HEK293T (cell line): ENCODE data around the gene MRPL19.

Experiments used
- CTCF ChIA-PET: fragments of 350-600 bp; formaldehyde crosslinking; extraction: SDS; loops from one replicate; lab custom pipeline; 2021; ENCODE audit warnings: antibody characterized with exemption, inconsistent platforms; lab: Yijun Ruan, JAX
- POLR2A ChIA-PET: fragments of 350-600 bp; formaldehyde crosslinking; extraction: SDS; loops from one replicate; lab custom pipeline; 2020; ENCODE audit warnings: antibody characterized with exemption, inconsistent platforms; lab: Yijun Ruan, JAX
- DNase-seq: peaks from one replicate; pipeline ENCODE4 v3.0.0; 2012; ENCODE audit warnings: mixed read lengths; ENCODE audit errors: extremely low spot score
- ARNT ChIP-seq: fragments of 450-650 bp; IDR thresholded peaks from 2 replicates; pipeline ENCODE4 v1.6.1; 2017; ENCODE audit warnings: mild to moderate bottlenecking
- BHLHE40 ChIP-seq: fragments of 450-650 bp; IDR thresholded peaks from 2 replicates; pipeline ENCODE4 v1.6.1; 2016; ENCODE audit warnings: mild to moderate bottlenecking, moderate library complexity, borderline replicate concordance
- CTBP1 ChIP-seq: fragments of 450-650 bp; IDR thresholded peaks from 2 replicates; pipeline ENCODE4 v1.6.1; 2016; ENCODE audit warnings: borderline replicate concordance
- ELF4 ChIP-seq: fragments of 450-650 bp; IDR thresholded peaks from 2 replicates; pipeline ENCODE4 v1.6.1; 2017; ENCODE audit warnings: antibody characterized with exemption
- FOXA1 ChIP-seq: fragments of 450-650 bp; IDR thresholded peaks from 2 replicates; pipeline ENCODE4 v1.6.1; 2016; ENCODE audit warnings: mild to moderate bottlenecking
- FOXK2 ChIP-seq: fragments of 450-650 bp; IDR thresholded peaks from 2 replicates; pipeline ENCODE4 v1.6.1; 2016; ENCODE audit warnings: mild to moderate bottlenecking
- FOXM1 ChIP-seq: fragments of 450-650 bp; IDR thresholded peaks from 2 replicates; pipeline ENCODE4 v1.6.1; 2017; ENCODE audit warnings: mild to moderate bottlenecking, borderline replicate concordance
- HDGF ChIP-seq: fragments of 450-650 bp; IDR thresholded peaks from 2 replicates; pipeline ENCODE4 v1.6.1; 2017; ENCODE audit warnings: antibody characterized with exemption, borderline replicate concordance
- L3MBTL2 ChIP-seq: fragments of 450-650 bp; conservative IDR thresholded peaks from 2 replicates; pipeline ENCODE4 v1.6.1; 2016; ENCODE audit warnings: mild to moderate bottlenecking
- LEF1 ChIP-seq: fragments of 450-650 bp; IDR thresholded peaks from 2 replicates; pipeline ENCODE4 v1.6.1; 2017; ENCODE audit warnings: mild to moderate bottlenecking, borderline replicate concordance
- NFRKB ChIP-seq: fragments of 450-650 bp; IDR thresholded peaks from 2 replicates; pipeline ENCODE4 v1.6.1; 2016; ENCODE audit warnings: mild to moderate bottlenecking, moderate library complexity
- PKNOX1 ChIP-seq: fragments of 450-650 bp; IDR thresholded peaks from 2 replicates; pipeline ENCODE4 v1.6.1; 2016
- SP1 ChIP-seq: fragments of 450-650 bp; IDR thresholded peaks from 2 replicates; pipeline ENCODE4 v1.6.1; 2017
- SUZ12 ChIP-seq: fragments of 450-650 bp; IDR thresholded peaks from 2 replicates; pipeline ENCODE4 v1.6.1; 2016; ENCODE audit warnings: mild to moderate bottlenecking
- TARDBP ChIP-seq: fragments of 450-650 bp; IDR thresholded peaks from 2 replicates; pipeline ENCODE4 v1.6.1; 2016
- ZNF384 ChIP-seq: fragments of 450-650 bp; IDR thresholded peaks from 2 replicates; pipeline ENCODE4 v1.6.1; 2016

MRPL19 gene

GRCh38 chr2:75647771-75648170, 1.2 kb downstream of the MRPL19 start:
- TF ChIP-seq CTBP1 (no peak), FOXM1 (no peak), FOXA1 (no peak), PKNOX1 (no peak), ARNT (no peak), NFRKB (no peak), LEF1 (no peak), BHLHE40 (no peak), L3MBTL2 (no peak), SP1 (no peak), HDGF (no peak), FOXK2 (no peak), ELF4 (no peak), TARDBP (no peak), SUZ12 (no peak), ZNF384 (no peak)
- no peak for DNase-seq
- POLR2A ChIA-PET: interaction anchor here (0.8 to 2.0 kb wide), 3 partner anchors 9 to 63 kb away, joined by 3 to 13 read pairs (median 9); partner anchors contain the start of gene GCFC2
- CTCF ChIA-PET: no interaction called here

- ChIA-PET CTCF (interaction anchor here (0.8 kb wide), 1 partner anchor 23 kb away, joined by 3 read pairs; no protein-coding TSS in a partner anchor), POLR2A (no interaction called here)
- TF ChIP-seq LEF1: no peak
- TF ChIP-seq NFRKB: no peak
- TF ChIP-seq ZNF384: no peak
- TF ChIP-seq FOXA1: no peak
- no peak for DNase-seq
These were observed 7.4 kb downstream of the MRPL19 start for GRCh38 chr2:75654012-75654411.

- POLR2A ChIA-PET: interaction anchor here (2.7 kb wide), 1 partner anchor 9 kb away, joined by 9 read pairs; the partner anchor contains the start of gene MRPL19
- TF ChIP-seq FOXK2 (no peak), ZNF384 (no peak), FOXA1 (no peak), LEF1 (no peak), NFRKB (no peak), CTBP1 (no peak), SUZ12 (no peak), HDGF (no peak), ARNT (no peak)
- DNase-seq: no peak
These were observed 9.3 kb downstream of the MRPL19 start for GRCh38 chr2:75655861-75656260.

GRCh38 chr2:75656563-75656962, 10.0 kb downstream of the MRPL19 start:
- POLR2A ChIA-PET: interaction anchor here (2.7 kb wide), 1 partner anchor 9 kb away, joined by 9 read pairs; the partner anchor contains the start of gene MRPL19
- TF ChIP-seq SUZ12 (no peak), NFRKB (no peak), FOXK2 (no peak), LEF1 (no peak), ZNF384 (no peak), ARNT (no peak), TARDBP (no peak), CTBP1 (no peak), SP1 (no peak), BHLHE40 (no peak), FOXM1 (no peak), HDGF (no peak), L3MBTL2 (no peak), FOXA1 (no peak), ELF4 (no peak), PKNOX1 (no peak)
- no peak for DNase-seq
- CTCF ChIA-PET: no interaction called here

More at GRCh38 chr2:75655861-75656260, 9.3 kb downstream of the MRPL19 start:
- CTCF ChIA-PET: no interaction called here

- CTCF ChIA-PET: no interaction called here
- POLR2A ChIA-PET: interaction anchor here (2.7 kb wide), 1 partner anchor 11 kb away, joined by 9 read pairs; the partner anchor contains the start of gene MRPL19
These were observed 11.2 kb downstream of the MRPL19 start for GRCh38 chr2:75657798-75658197.

GRCh38 chr2:75666911-75667310, 20.3 kb downstream of the MRPL19 start:
- POLR2A ChIA-PET: no interaction called here
- no peak for TF ChIP-seq ZNF384
- TF ChIP-seq SP1: no peak
- no peak for TF ChIP-seq SUZ12
- no peak for TF ChIP-seq HDGF
- no peak for TF ChIP-seq PKNOX1
- no peak for TF ChIP-seq FOXK2
- no peak for TF ChIP-seq TARDBP
- no peak for TF ChIP-seq LEF1
- TF ChIP-seq CTBP1: no peak
- TF ChIP-seq FOXA1: no peak
- no peak for TF ChIP-seq L3MBTL2
- TF ChIP-seq ARNT: no peak
- TF ChIP-seq BHLHE40: no peak
- no peak for DNase-seq
- CTCF ChIA-PET: interaction anchor here (0.6 kb wide), 1 partner anchor 11 kb away, joined by 3 read pairs; no protein-coding TSS in a partner anchor

More at GRCh38 chr2:75657798-75658197, 11.2 kb downstream of the MRPL19 start:
- TF ChIP-seq FOXA1 (no peak), PKNOX1 (no peak), ELF4 (no peak)
- no peak for DNase-seq
